Activated CD8-positive, alpha-beta memory T cell treated with anti-CD3 and anti-CD28 coated beads for 24 hours (primary cell): ENCODE results near the gene RER1.

Experiments
- DNase-seq: peaks from one replicate; pipeline ENCODE4 v3.0.0-alpha.2; 2020

Gene RER1

GRCh38 chr1:2391041-2391930, at the start of gene RER1, which contains the start of gene MORN1:
Gene RER1 (plus strand): TSS chr1:2391841. CDS start chr1:2395791, 3,950 bp downstream.
Gene MORN1 (minus strand): TSS chr1:2391554. CDS start chr1:2391533, 21 bp downstream.
- DNase-seq: peak; percentile 98

GRCh38 chr1:2342384-2343022, 49.1 kb upstream of the RER1 start:
- DNase-seq: no peak

- no peak for DNase-seq
Observed at GRCh38 chr1:2343023-2343935, 48.4 kb upstream of the RER1 start.

GRCh38 chr1:2344121-2344681, 47.4 kb upstream of the RER1 start:
- no peak for DNase-seq

- no peak for DNase-seq
Observed at GRCh38 chr1:2344744-2345296, 46.8 kb upstream of the RER1 start.

GRCh38 chr1:2345297-2346075, 46.2 kb upstream of the RER1 start:
- no peak for DNase-seq

GRCh38 chr1:2346691-2347408, 44.8 kb upstream of the RER1 start:
- no peak for DNase-seq

- DNase-seq: no peak
Observed at GRCh38 chr1:2347409-2347785, 44.2 kb upstream of the RER1 start.

- DNase-seq: no peak
Observed at GRCh38 chr1:2347896-2348295, 43.7 kb upstream of the RER1 start.

- DNase-seq: no peak
Observed at GRCh38 chr1:2348346-2349325, 43.0 kb upstream of the RER1 start.

GRCh38 chr1:2349806-2350205, 41.8 kb upstream of the RER1 start:
- no peak for DNase-seq

- no peak for DNase-seq
Observed at GRCh38 chr1:2350501-2350900, 41.1 kb upstream of the RER1 start.

GRCh38 chr1:2350911-2351655, 40.6 kb upstream of the RER1 start:
- no peak for DNase-seq

GRCh38 chr1:2351723-2352122, 39.9 kb upstream of the RER1 start:
- no peak for DNase-seq

- no peak for DNase-seq
Observed at GRCh38 chr1:2352341-2352896, 39.2 kb upstream of the RER1 start.

GRCh38 chr1:2352897-2353550, 38.6 kb upstream of the RER1 start:
- no peak for DNase-seq

GRCh38 chr1:2353551-2354438, 37.8 kb upstream of the RER1 start:
- no peak for DNase-seq
